GM12878 (cell line): ENCODE results near the gene SMPDL3B. TPM values are rescaled to one million over a fixed set of nuclear protein-coding genes. Genes with fewer than 3 reads are reported as not detected.

ENCODE experiments used
- EP300 ChIP-seq, 2 experiments: fragments of 150-350 bp in 1 of 2; IDR thresholded peaks; 2 replicates each; pipeline ENCODE4 v1.6.1; 2011 to 2012; ENCODE audit warnings: low read depth in 2 of 2, low read length in 2 of 2, borderline replicate concordance in 1 of 2, improper control_type of control experiment in 1 of 2, inconsistent platforms in 1 of 2; ENCODE audit not compliant: control insufficient read depth in 1 of 2
- GATAD2B ChIP-seq: fragments of 450-650 bp; conservative IDR thresholded peaks from 2 replicates; pipeline ENCODE4 v1.6.1; 2017; ENCODE audit warnings: low read depth, mild to moderate bottlenecking, moderate library complexity
- HCFC1 ChIP-seq: fragments of 150-350 bp; IDR thresholded peaks from 2 replicates; pipeline ENCODE4 v1.6.1; 2014; ENCODE audit warnings: low read length
- JUND ChIP-seq: IDR thresholded peaks from 2 replicates; pipeline ENCODE4 v1.6.1; 2012; ENCODE audit warnings: low read depth, mild to moderate bottlenecking, low read length, improper control_type of control experiment, moderate library complexity
- MEF2A ChIP-seq: IDR thresholded peaks from 2 replicates; pipeline ENCODE4 v1.6.1; 2011; ENCODE audit warnings: low read depth, mild to moderate bottlenecking, low read length, moderate library complexity; ENCODE audit not compliant: insufficient read depth
- MEF2B ChIP-seq: fragments of 450-650 bp; IDR thresholded peaks from 2 replicates; pipeline ENCODE4 v1.6.1; 2018; ENCODE audit warnings: mild to moderate bottlenecking, moderate library complexity; ENCODE audit not compliant: partially characterized antibody, poor library complexity, severe bottlenecking
- MTA2 ChIP-seq: fragments of 450-650 bp; IDR thresholded peaks from 2 replicates; pipeline ENCODE4 v1.6.1; 2016; ENCODE audit warnings: low read depth, mild to moderate bottlenecking, moderate library complexity
- NBN ChIP-seq: fragments of 450-650 bp; IDR thresholded peaks from 2 replicates; pipeline ENCODE4 v1.6.1; 2016
- RAD21 ChIP-seq: IDR thresholded peaks from 2 replicates; pipeline ENCODE4 v1.6.1; 2011; ENCODE audit warnings: mild to moderate bottlenecking, low read depth, low read length, moderate library complexity; ENCODE audit not compliant: insufficient read depth
- RB1 ChIP-seq: fragments of 450-650 bp; formaldehyde crosslinking; IDR thresholded peaks from 2 replicates; pipeline ENCODE4 v1.6.1; 2017; ENCODE audit warnings: mild to moderate bottlenecking, borderline replicate concordance
- RCOR1 ChIP-seq: conservative IDR thresholded peaks from 2 replicates; pipeline ENCODE4 v1.6.1; 2012; ENCODE audit warnings: low read depth, low read length, improper control_type of control experiment
- SMARCA5 ChIP-seq: fragments of 450-650 bp; IDR thresholded peaks from 2 replicates; pipeline ENCODE4 v1.6.1; 2017; ENCODE audit warnings: mild to moderate bottlenecking
- TBL1XR1 ChIP-seq: IDR thresholded peaks from 2 replicates; pipeline ENCODE4 v1.6.1; 2012; ENCODE audit warnings: low read depth, low read length, improper control_type of control experiment
- TCF3 ChIP-seq: IDR thresholded peaks from 2 replicates; pipeline ENCODE4 v1.6.1; 2012; ENCODE audit warnings: low read depth, mild to moderate bottlenecking, low read length, borderline replicate concordance; ENCODE audit not compliant: insufficient read depth
- YY1 ChIP-seq: IDR thresholded peaks from 2 replicates; pipeline ENCODE4 v1.6.1; 2011; ENCODE audit warnings: low read depth, mild to moderate bottlenecking, low read length
- ZNF622 ChIP-seq: fragments of 450-650 bp; IDR thresholded peaks from 2 replicates; pipeline ENCODE4 v1.6.1; 2017; ENCODE audit warnings: mild to moderate bottlenecking, inconsistent platforms
- polyA plus RNA-seq, 11 experiments: library from polyadenylated mRNA; depleted of rRNA in 4 of 11; unstranded in 6 of 11; stranded (reverse) in 5 of 11; fragments of >200 nt; fragmentation: Nextera tagmentation in 4 of 11; fragmentation: Illumina TruSeq in 1 of 11; extraction: Ambion mirVana in 4 of 11; extraction: Trizol in 1 of 11; gene quantifications; 1 replicate in 1 of 11; 2 replicates in 10 of 11; pipeline versions ENCODE4 v1.2.1 to v1.2.3, GENCODE V29; 2011 to 2016; ENCODE audit warnings: inconsistent platforms in 2 of 11, missing spikeins in 2 of 11, low read depth in 1 of 11
- total RNA-seq, 4 experiments: library from RNA; depleted of rRNA in 3 of 4; stranded (reverse); fragments of >200 nt in 3 of 4; fragmentation: Illumina TruSeq in 1 of 4; extraction: Trizol in 1 of 4; gene quantifications; 2 replicates each; pipeline versions ENCODE4 v1.2.1 to v1.2.3, GENCODE V29; 2013 to 2021
- TF ChIP-seq, protein P1 (sequence below): IDR thresholded peaks from 2 replicates; pipeline ENCODE4 v1.6.1; 2011; ENCODE audit warnings: low read depth, mild to moderate bottlenecking, low read length, moderate library complexity, borderline replicate concordance; ENCODE audit errors: extremely low read depth
- TF ChIP-seq, protein P2 (sequence below), 3 experiments: IDR thresholded peaks in 2 of 3; conservative IDR thresholded peaks in 1 of 3; 2 replicates each; pipeline ENCODE4 v1.5.1; 2011; ENCODE audit warnings: low read depth in 3 of 3, low read length in 3 of 3, mild to moderate bottlenecking in 3 of 3, control low read depth in 2 of 3, moderate library complexity in 2 of 3, inconsistent platforms in 1 of 3, mixed read lengths in 1 of 3; ENCODE audit not compliant: control insufficient read depth in 2 of 3, insufficient read depth in 1 of 3; ENCODE audit errors: extremely low read depth in 1 of 3
- TF ChIP-seq, protein P3 (sequence below): fragments of 450-650 bp; formaldehyde crosslinking; IDR thresholded peaks from 2 replicates; pipeline ENCODE4 v1.4.0; 2020; ENCODE audit warnings: mild to moderate bottlenecking, moderate library complexity
- TF ChIP-seq, protein P4 (sequence below): fragments of 450-650 bp; formaldehyde crosslinking; IDR thresholded peaks from 2 replicates; pipeline ENCODE4 v1.4.0; 2022; ENCODE audit warnings: mild to moderate bottlenecking, moderate library complexity

Gene SMPDL3B
- total and polyA plus RNA-seq, 10 of the 15 experiments (the other 5 are each of a cell fraction or from before 2014, with no cell fraction given): 0.56 to 2.7 (median 1.0) TPM

DNA sequence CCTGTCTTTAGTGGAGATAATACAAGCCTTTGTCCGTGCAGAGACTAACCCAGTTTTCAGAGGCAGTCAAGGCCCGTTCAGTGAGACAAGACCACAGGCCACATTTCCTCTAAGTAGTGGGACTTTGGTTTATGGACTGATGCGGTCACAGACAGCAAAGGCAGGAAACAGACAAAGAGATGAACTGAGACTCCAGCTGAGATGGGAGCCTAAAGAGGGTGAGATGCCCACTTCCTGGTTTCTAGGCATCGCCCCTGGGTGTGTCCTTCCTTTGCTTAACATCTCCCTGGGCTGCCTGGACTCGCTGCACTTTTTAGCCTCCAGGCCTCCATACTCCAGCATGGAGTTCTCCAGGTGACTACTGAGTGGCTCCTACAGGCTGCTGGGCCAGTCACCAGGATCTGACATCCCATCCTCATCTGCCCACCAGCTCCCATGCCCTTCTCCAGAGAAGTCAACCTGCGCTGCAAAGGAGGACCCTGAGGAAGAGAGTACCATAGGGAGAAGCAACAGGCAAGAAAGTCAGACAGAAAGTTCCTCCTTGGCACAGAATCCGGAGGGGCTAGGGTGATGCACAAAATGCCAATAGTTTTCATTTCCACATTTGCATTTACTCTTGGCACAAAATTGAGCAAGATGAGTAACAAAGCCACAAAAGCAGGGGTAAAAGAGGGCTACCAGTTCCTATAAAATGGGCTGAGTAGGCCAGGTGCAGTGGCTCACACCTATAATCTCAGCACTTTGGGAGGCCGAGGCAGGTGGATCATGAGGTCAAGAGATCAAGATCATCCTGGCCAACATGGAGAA, 47.4 kb upstream of the SMPDL3B start (continued):
- TF ChIP-seq HCFC1: no peak
- TF ChIP-seq YY1: no peak
- peak; percentile 73 for TF ChIP-seq GATAD2B
- TF ChIP-seq, protein P1, sequence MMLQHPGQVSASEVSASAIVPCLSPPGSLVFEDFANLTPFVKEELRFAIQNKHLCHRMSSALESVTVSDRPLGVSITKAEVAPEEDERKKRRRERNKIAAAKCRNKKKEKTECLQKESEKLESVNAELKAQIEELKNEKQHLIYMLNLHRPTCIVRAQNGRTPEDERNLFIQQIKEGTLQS: no peak
- no peak for TF ChIP-seq RB1
- TF ChIP-seq RCOR1: 0 out of 2 replicates have a peak, but pooled peaks have one; percentile 28
- no peak for TF ChIP-seq SMARCA5
- TF ChIP-seq, protein P2, sequence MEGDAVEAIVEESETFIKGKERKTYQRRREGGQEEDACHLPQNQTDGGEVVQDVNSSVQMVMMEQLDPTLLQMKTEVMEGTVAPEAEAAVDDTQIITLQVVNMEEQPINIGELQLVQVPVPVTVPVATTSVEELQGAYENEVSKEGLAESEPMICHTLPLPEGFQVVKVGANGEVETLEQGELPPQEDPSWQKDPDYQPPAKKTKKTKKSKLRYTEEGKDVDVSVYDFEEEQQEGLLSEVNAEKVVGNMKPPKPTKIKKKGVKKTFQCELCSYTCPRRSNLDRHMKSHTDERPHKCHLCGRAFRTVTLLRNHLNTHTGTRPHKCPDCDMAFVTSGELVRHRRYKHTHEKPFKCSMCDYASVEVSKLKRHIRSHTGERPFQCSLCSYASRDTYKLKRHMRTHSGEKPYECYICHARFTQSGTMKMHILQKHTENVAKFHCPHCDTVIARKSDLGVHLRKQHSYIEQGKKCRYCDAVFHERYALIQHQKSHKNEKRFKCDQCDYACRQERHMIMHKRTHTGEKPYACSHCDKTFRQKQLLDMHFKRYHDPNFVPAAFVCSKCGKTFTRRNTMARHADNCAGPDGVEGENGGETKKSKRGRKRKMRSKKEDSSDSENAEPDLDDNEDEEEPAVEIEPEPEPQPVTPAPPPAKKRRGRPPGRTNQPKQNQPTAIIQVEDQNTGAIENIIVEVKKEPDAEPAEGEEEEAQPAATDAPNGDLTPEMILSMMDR (IDR thresholded peaks at IDR 0.05 in 2 of 3, conservative IDR thresholded peaks at IDR 0.05 in 1 of 3; ENCODE audit: control insufficient read depth in 2 of 3, extremely low read depth in 1 of 3, insufficient read depth in 1 of 3, low read depth in 3 of 3, low read length in 3 of 3): no peak
- 0 out of 2 replicates have a peak, but pooled peaks have one; percentile 13 for TF ChIP-seq TCF3
- TF ChIP-seq MEF2B: no peak
- TF ChIP-seq, protein P3, sequence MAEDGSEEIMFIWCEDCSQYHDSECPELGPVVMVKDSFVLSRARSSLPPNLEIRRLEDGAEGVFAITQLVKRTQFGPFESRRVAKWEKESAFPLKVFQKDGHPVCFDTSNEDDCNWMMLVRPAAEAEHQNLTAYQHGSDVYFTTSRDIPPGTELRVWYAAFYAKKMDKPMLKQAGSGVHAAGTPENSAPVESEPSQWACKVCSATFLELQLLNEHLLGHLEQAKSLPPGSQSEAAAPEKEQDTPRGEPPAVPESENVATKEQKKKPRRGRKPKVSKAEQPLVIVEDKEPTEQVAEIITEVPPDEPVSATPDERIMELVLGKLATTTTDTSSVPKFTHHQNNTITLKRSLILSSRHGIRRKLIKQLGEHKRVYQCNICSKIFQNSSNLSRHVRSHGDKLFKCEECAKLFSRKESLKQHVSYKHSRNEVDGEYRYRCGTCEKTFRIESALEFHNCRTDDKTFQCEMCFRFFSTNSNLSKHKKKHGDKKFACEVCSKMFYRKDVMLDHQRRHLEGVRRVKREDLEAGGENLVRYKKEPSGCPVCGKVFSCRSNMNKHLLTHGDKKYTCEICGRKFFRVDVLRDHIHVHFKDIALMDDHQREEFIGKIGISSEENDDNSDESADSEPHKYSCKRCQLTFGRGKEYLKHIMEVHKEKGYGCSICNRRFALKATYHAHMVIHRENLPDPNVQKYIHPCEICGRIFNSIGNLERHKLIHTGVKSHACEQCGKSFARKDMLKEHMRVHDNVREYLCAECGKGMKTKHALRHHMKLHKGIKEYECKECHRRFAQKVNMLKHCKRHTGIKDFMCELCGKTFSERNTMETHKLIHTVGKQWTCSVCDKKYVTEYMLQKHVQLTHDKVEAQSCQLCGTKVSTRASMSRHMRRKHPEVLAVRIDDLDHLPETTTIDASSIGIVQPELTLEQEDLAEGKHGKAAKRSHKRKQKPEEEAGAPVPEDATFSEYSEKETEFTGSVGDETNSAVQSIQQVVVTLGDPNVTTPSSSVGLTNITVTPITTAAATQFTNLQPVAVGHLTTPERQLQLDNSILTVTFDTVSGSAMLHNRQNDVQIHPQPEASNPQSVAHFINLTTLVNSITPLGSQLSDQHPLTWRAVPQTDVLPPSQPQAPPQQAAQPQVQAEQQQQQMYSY (CRISPR knock-in tag): no peak
- peak in 1 of 2 experiments; percentile 53; a peak in 2 of 4 replicates for TF ChIP-seq EP300 (IDR thresholded peaks at IDR 0.05; ENCODE audit: borderline replicate concordance in 1 of 2, control insufficient read depth in 1 of 2, low read depth in 2 of 2, low read length in 2 of 2)
- TF ChIP-seq JUND: no peak
- no peak for TF ChIP-seq TBL1XR1
- TF ChIP-seq MTA2: no peak
- TF ChIP-seq RAD21: no peak
- no peak for TF ChIP-seq ZNF622
- 0 out of 2 replicates have a peak, but pooled peaks have one; percentile 24 for TF ChIP-seq MEF2A
- 0 out of 2 replicates have a peak, but pooled peaks have one; percentile 39 for TF ChIP-seq NBN
- TF ChIP-seq, protein P4, sequence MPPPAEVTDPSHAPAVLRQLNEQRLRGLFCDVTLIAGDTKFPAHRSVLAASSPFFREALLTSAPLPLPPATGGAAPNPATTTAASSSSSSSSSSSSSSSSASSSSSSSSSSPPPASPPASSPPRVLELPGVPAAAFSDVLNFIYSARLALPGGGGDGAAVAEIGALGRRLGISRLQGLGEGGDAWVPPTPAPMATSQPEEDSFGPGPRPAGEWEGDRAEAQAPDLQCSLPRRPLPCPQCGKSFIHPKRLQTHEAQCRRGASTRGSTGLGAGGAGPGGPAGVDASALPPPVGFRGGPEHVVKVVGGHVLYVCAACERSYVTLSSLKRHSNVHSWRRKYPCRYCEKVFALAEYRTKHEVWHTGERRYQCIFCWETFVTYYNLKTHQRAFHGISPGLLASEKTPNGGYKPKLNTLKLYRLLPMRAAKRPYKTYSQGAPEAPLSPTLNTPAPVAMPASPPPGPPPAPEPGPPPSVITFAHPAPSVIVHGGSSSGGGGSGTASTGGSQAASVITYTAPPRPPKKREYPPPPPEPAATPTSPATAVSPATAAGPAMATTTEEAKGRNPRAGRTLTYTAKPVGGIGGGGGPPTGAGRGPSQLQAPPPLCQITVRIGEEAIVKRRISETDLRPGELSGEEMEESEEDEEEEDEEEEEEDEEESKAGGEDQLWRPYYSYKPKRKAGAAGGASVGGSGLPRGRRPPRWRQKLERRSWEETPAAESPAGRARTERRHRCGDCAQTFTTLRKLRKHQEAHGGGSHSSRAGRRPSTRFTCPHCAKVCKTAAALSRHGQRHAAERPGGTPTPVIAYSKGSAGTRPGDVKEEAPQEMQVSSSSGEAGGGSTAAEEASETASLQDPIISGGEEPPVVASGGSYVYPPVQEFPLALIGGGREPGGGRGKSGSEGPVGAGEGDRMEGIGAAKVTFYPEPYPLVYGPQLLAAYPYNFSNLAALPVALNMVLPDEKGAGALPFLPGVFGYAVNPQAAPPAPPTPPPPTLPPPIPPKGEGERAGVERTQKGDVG (CRISPR knock-in tag): no peak
